MM.1S (cell line): ENCODE measurements around the gene CCL4L2.
"Not testable (repeated sequence)": the region's sequence is repeated elsewhere in the genome, so short reads cannot be mapped to it uniquely, and the experiment has no call there.

Experiments
- DNase-seq: peaks from one replicate; pipeline ENCODE4 v3.0.0-alpha.2; 2015
- H2AFZ ChIP-seq: fragments of 300-600 bp; sonication (generic); 2 replicates; pipeline ENCODE4 v1.6.0; 2016; ENCODE audit warnings: antibody characterized with exemption, low read length
- H3F3A ChIP-seq: fragments of 300-600 bp; sonication (generic); 2 replicates; pipeline ENCODE4 v1.6.1; 2016; ENCODE audit warnings: mild to moderate bottlenecking, antibody characterized with exemption, low read length, moderate library complexity, mixed read lengths; ENCODE audit not compliant: insufficient read depth
- H3K27ac ChIP-seq: fragments of 300-600 bp; sonication (generic); 2 replicates; pipeline ENCODE4 v1.5.1; 2016; ENCODE audit warnings: mild to moderate bottlenecking, low read length
- H3K27me3 ChIP-seq: fragments of 300-600 bp; sonication (generic); replicated peaks from 2 replicates; pipeline ENCODE4 v1.6.0; 2016; ENCODE audit warnings: low read length; ENCODE audit not compliant: insufficient read depth
- H3K36me3 ChIP-seq: fragments of 300-600 bp; sonication (generic); replicated peaks from 2 replicates; pipeline ENCODE4 v1.6.1; 2016; ENCODE audit warnings: mild to moderate bottlenecking, low read length, mixed read lengths; ENCODE audit not compliant: insufficient read depth
- H3K4me1 ChIP-seq: fragments of 300-600 bp; sonication (generic); 2 replicates; pipeline ENCODE4 v1.6.1; 2016; ENCODE audit warnings: low read length, mixed read lengths
- H3K4me2 ChIP-seq: fragments of 300-600 bp; sonication (generic); 2 replicates; pipeline ENCODE4 v1.6.0; 2016; ENCODE audit warnings: low read depth, low read length
- H3K4me3 ChIP-seq: fragments of 300-600 bp; sonication (generic); 2 replicates; pipeline ENCODE4 v1.5.1; 2016; ENCODE audit warnings: low read length, mixed read lengths
- H3K79me2 ChIP-seq: fragments of 300-600 bp; sonication (generic); 2 replicates; pipeline ENCODE4 v1.6.1; 2016; ENCODE audit warnings: mixed run types, low read length, mixed read lengths
- H3K9ac ChIP-seq: fragments of 300-600 bp; sonication (generic); 2 replicates; pipeline ENCODE4 v1.6.1; 2016; ENCODE audit warnings: low read length, mixed read lengths
- H3K9me2 ChIP-seq: fragments of 300-600 bp; sonication (generic); replicated peaks from 2 replicates; pipeline ENCODE4 v1.6.1; 2016; ENCODE audit warnings: mild to moderate bottlenecking, low read length, mixed read lengths; ENCODE audit not compliant: insufficient read depth
- H3K9me3 ChIP-seq: fragments of 300-600 bp; sonication (generic); replicated peaks from 2 replicates; pipeline ENCODE4 v1.6.1; 2016; ENCODE audit warnings: mild to moderate bottlenecking, low read length, mixed read lengths; ENCODE audit not compliant: insufficient read depth
- H4K20me1 ChIP-seq: fragments of 300-600 bp; sonication (generic); 2 replicates; pipeline ENCODE4 v1.6.1; 2016; ENCODE audit warnings: mild to moderate bottlenecking, low read length, moderate library complexity, mixed read lengths; ENCODE audit not compliant: insufficient read depth
- CTCF ChIP-seq: fragments of 300-600 bp; sonication (generic); IDR thresholded peaks from 2 replicates; pipeline ENCODE4 v1.5.1; 2016; ENCODE audit warnings: antibody characterized with exemption, low read length, mixed read lengths
- EZH2 ChIP-seq: fragments of 300-600 bp; sonication (generic); optimal IDR thresholded peaks from 2 replicates; pipeline ENCODE3; 2017; ENCODE audit warnings: low read depth, mild to moderate bottlenecking, antibody characterized with exemption, low read length, mixed read lengths
- EZH2phosphoT487 ChIP-seq: fragments of 300-600 bp; sonication (generic); IDR thresholded peaks from 2 replicates; pipeline ENCODE4 v1.6.1; 2018; ENCODE audit warnings: antibody characterized with exemption, low read length

CCL4L2 gene

GRCh38 chr17:36210439-36211211 lies at the start of gene CCL4L2:
Gene CCL4L2 (plus strand): TSS chr17:36211063.
- not testable (repeated sequence) for H3K36me3 ChIP-seq, H3K9me3 ChIP-seq, H3K27me3 ChIP-seq, H4K20me1 ChIP-seq, H3K79me2 ChIP-seq, H2AFZ ChIP-seq, H3K9me2 ChIP-seq
- peak within 1 kb of the TSS; percentile 52 for H3K4me2 ChIP-seq
- peak within 1 kb of the TSS; percentile 46 for H3K9ac ChIP-seq
- H3K4me1 ChIP-seq, result peaks cover 57% of the 10 kb centered on the region
- peaks cover 42% of the 10 kb centered on the region for H3F3A ChIP-seq
- peak within 1 kb of the TSS; percentile 17 for H3K4me3 ChIP-seq
- peak; percentile 75 for DNase-seq
- H3K27ac ChIP-seq, result peak within 1 kb of the TSS; percentile 69

GRCh38 chr17:36168836-36169235 lies 42.0 kb upstream of the CCL4L2 start:
- not testable (repeated sequence) for H3K4me2 ChIP-seq, H4K20me1 ChIP-seq, H3K9ac ChIP-seq, H3K36me3 ChIP-seq, H3K27ac ChIP-seq, H3K4me3 ChIP-seq, H3K27me3 ChIP-seq, H3K4me1 ChIP-seq, H3K9me2 ChIP-seq, DNase-seq, H3F3A ChIP-seq, H3K79me2 ChIP-seq, H2AFZ ChIP-seq, H3K9me3 ChIP-seq

- H3K4me3 ChIP-seq, H3K36me3 ChIP-seq, H3K4me2 ChIP-seq, H3K27ac ChIP-seq, H3K4me1 ChIP-seq, H3K27me3 ChIP-seq, H3K79me2 ChIP-seq, H4K20me1 ChIP-seq, H3K9me2 ChIP-seq, H3K9ac ChIP-seq, DNase-seq, H3K9me3 ChIP-seq, H3F3A ChIP-seq, H2AFZ ChIP-seq: not testable (repeated sequence)
Observed at GRCh38 chr17:36176536-36176935, 34.3 kb upstream of the CCL4L2 start, which contains the start of gene TBC1D3B. Gene TBC1D3B (minus strand): TSS chr17:36176636. CDS start chr17:36175050, 1,586 bp downstream.

- peak; percentile 5 for DNase-seq
- H3K36me3 ChIP-seq, H3K9me2 ChIP-seq, H3K27ac ChIP-seq, H3K9ac ChIP-seq, H3K9me3 ChIP-seq, H3K4me2 ChIP-seq, H4K20me1 ChIP-seq, H2AFZ ChIP-seq, H3K27me3 ChIP-seq, H3F3A ChIP-seq, H3K4me3 ChIP-seq: not testable (repeated sequence)
- H3K4me1 ChIP-seq, result peaks cover 11% of the 10 kb centered on the region
- H3K79me2 ChIP-seq, result peaks cover 36% of the 10 kb centered on the region
Observed at GRCh38 chr17:36181446-36182175, 29.3 kb upstream of the CCL4L2 start.

GRCh38 chr17:36182176-36183000 lies 28.5 kb upstream of the CCL4L2 start:
- Histone ChIP-seq H3K4me2 (peak overlapping the region; percentile 66), H3K36me3 (no peaks in the 10 kb centered on the region), H3K9me2 (no peaks in the 10 kb centered on the region), H3K9ac (peak overlapping the region; percentile 81), H3K4me1 (peaks cover 18% of the 10 kb centered on the region), H3K27ac (peak overlapping the region; percentile 53; the same call in 1 of the 2 replicates), H3K9me3 (no peaks in the 10 kb centered on the region), H3K79me2 (peaks cover 36% of the 10 kb centered on the region), H2AFZ (peak overlapping the region; percentile 45), H3K27me3 (no peaks in the 10 kb centered on the region), H4K20me1 (no peaks in the 10 kb centered on the region), H3K4me3 (peak overlapping the region; percentile 67), H3F3A (peaks cover 12% of the 10 kb centered on the region; the same call in 1 of the 2 replicates)
- TF ChIP-seq EZH2phosphoT487 (no peak), EZH2 (no peak), CTCF (no peak)
- peak; percentile 6 for DNase-seq
